IPS-11a (cell line): ENCODE results near the gene BMP7.

ENCODE experiments used
- H3K4me3 ChIP-seq: one replicate; pipeline ENCODE4 v1.5.1; 2013; ENCODE audit warnings: low read depth, low read length, control low read depth

BMP7 gene

GRCh38 chr20:57214948-57215347 is 51.5 kb downstream of the BMP7 start:
- H3K4me3 ChIP-seq = no peak overlapping the region

- H3K4me3 ChIP-seq = no peak overlapping the region
Observed at GRCh38 chr20:57214427-57214826, 52.0 kb downstream of the BMP7 start.

- no peak overlapping the region for H3K4me3 ChIP-seq
Observed at GRCh38 chr20:57213924-57214323, 52.5 kb downstream of the BMP7 start.

- H3K4me3 ChIP-seq = no peak overlapping the region
Observed at GRCh38 chr20:57213291-57213690, 53.1 kb downstream of the BMP7 start.

GRCh38 chr20:57212534-57213276 is 53.7 kb downstream of the BMP7 start:
- H3K4me3 ChIP-seq = no peak overlapping the region

- H3K4me3 ChIP-seq = no peak overlapping the region
Observed at GRCh38 chr20:57211908-57212533, 54.4 kb downstream of the BMP7 start.

GRCh38 chr20:57211406-57211805 is 55.0 kb downstream of the BMP7 start:
- H3K4me3 ChIP-seq = no peak overlapping the region

GRCh38 chr20:57210911-57211280 is 55.5 kb downstream of the BMP7 start:
- no peak overlapping the region for H3K4me3 ChIP-seq

- H3K4me3 ChIP-seq = no peak overlapping the region
Observed at GRCh38 chr20:57210054-57210910, 56.2 kb downstream of the BMP7 start.

GRCh38 chr20:57209413-57209812 is 57.0 kb downstream of the BMP7 start:
- no peak overlapping the region for H3K4me3 ChIP-seq

GRCh38 chr20:57208198-57208597 is 58.2 kb downstream of the BMP7 start:
- H3K4me3 ChIP-seq = no peak overlapping the region

- no peak overlapping the region for H3K4me3 ChIP-seq
Observed at GRCh38 chr20:57207251-57207650, 59.2 kb downstream of the BMP7 start.

GRCh38 chr20:57205606-57206219 is 60.7 kb downstream of the BMP7 start:
- no peak overlapping the region for H3K4me3 ChIP-seq

GRCh38 chr20:57203986-57204385 is 62.5 kb downstream of the BMP7 start:
- H3K4me3 ChIP-seq = no peak overlapping the region

GRCh38 chr20:57203204-57203603 is 63.2 kb downstream of the BMP7 start:
- no peak overlapping the region for H3K4me3 ChIP-seq

- no peak overlapping the region for H3K4me3 ChIP-seq
Observed at GRCh38 chr20:57202309-57202708, 64.1 kb downstream of the BMP7 start.

GRCh38 chr20:57200882-57201695 is 65.4 kb downstream of the BMP7 start:
- no peak overlapping the region for H3K4me3 ChIP-seq

GRCh38 chr20:57199656-57200405 is 66.6 kb downstream of the BMP7 start:
- no peak overlapping the region for H3K4me3 ChIP-seq

- H3K4me3 ChIP-seq = no peak overlapping the region
Observed at GRCh38 chr20:57198132-57199072, 68.0 kb downstream of the BMP7 start.
